Right ventricle myocardium inferior (tissue), 1 donor: Measurements from ENCODE around the gene ANKRD26. TPM values are rescaled to one million over a fixed set of nuclear protein-coding genes. Genes with fewer than 3 reads are reported as not detected.

Experiments used
- total RNA-seq: library from RNA; stranded (reverse); fragmentation: NEBNext Ultra II Directional; extraction: Animal tissue kit (Norgen Biotek cat#: 25700); gene quantifications from one replicate; pipeline ENCODE4 v1.2.1, GENCODE V29; 2021
- donor health status: DM: no; HTN: yes; CAD: no; lungs with severe emphysema.

Gene ANKRD26
- total RNA-seq, 1 donor from 2014 or later, result 10.9 TPM

Other genes with a start within 250 kb of the ANKRD26 start
- 28.0 TPM for gene ABI1, start 239.5 kb downstream of the ANKRD26 start, total RNA-seq
- 91.1 TPM for gene YME1L1, start 53.9 kb upstream of the ANKRD26 start, total RNA-seq
- gene MASTL, start 54.9 kb upstream of the ANKRD26 start, total RNA-seq, result 1.5 TPM
- 77.5 TPM for gene ACBD5, start 140.3 kb upstream of the ANKRD26 start, total RNA-seq